ENCODE measurements around the gene GALNS. TPM values are rescaled to one million over a fixed set of nuclear protein-coding genes. Genes with fewer than 3 reads are reported as not detected.

The GALNS gene
- total and polyA plus RNA-seq, 2 donors (not counting 3 experiments of a cell fraction or from before 2014, with no cell fraction given), result 21.8 to 40.2 TPM

DNA sequence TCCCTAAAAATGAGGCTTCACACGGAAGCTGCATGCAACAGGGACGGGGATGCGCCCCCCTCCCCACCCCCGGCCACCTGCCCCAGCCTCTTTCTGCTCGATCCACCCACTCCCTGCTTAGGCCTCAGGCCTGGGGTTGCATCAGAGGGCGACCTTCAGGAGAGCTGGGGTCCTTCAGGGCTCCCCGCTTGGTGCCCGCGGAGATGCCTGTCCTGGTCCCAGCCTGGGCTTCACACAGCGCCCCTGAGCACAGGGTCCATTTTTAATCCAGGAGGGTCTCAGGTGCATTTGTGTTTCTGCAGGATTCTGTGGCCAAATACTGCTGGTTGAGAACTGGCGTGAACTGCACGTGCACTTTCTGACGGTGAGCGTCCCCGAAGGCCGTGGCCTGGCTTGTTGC is 37.6 kb downstream of the GALNS start:
- no peaks in the 10 kb centered on the region for H4K20me1 ChIP-seq (replicated peaks; ENCODE audit: control insufficient read depth, extremely low read depth, insufficient read depth, low read length)
- no peak overlapping the region for H3K9ac ChIP-seq (replicated peaks; ENCODE audit: extremely low read depth, insufficient read depth, low read length)
- no peak overlapping the region for H2AFZ ChIP-seq (ENCODE audit: low read depth, low read length)
- FAIRE-seq (no peak), DNase-seq (ENCODE audit: low read depth, low spot score) (no peak)
- CTCF ChIA-PET, result interaction anchor here (0.7 to 2.5 kb wide), 3 partner anchors 39 to 162 kb away, joined by 3 to 11 read pairs (median 3); no protein-coding TSS in a partner anchor
- BruUV-seq (replicated peaks), result no TSS peak
- H3K4me3 ChIP-seq (replicated peaks in 1 of 3; ENCODE audit: insufficient read depth in 1 of 3, low read depth in 1 of 3, low read length in 3 of 3), result no peak overlapping the region
- H3K36me3 ChIP-seq (ENCODE audit: control insufficient read depth in 2 of 2, extremely low read depth in 1 of 2, insufficient read depth in 2 of 2, low read length in 2 of 2), result peaks cover 0 to 3% of the 10 kb centered on the region in 2 experiments
- no peaks in the 10 kb centered on the region for H3K27me3 ChIP-seq (ENCODE audit: control insufficient read depth in 2 of 2, insufficient read depth in 2 of 2, low read length in 2 of 2)
- dilution Hi-C loops (cut with MboI; ENCODE audit: extremely low pct_ligation_motif_present, low sequenced_read_pairs), result no loop called here
- intact Hi-C loops (cut with micrococcal nuclease), result no loop called here
- POLR2A ChIA-PET, result no interaction called here
- H3K4me1 ChIP-seq (ENCODE audit: control insufficient read depth, extremely low read depth, insufficient read depth, low read length), result no peaks in the 10 kb centered on the region
- no peaks in the 10 kb centered on the region for H3K9me3 ChIP-seq (replicated peaks; ENCODE audit: control insufficient read depth, insufficient read depth, low read length)
- H3K9me1 ChIP-seq (replicated peaks; ENCODE audit: control insufficient read depth, extremely low read depth, insufficient read depth, low read length), result no peaks in the 10 kb centered on the region
- no peak overlapping the region for H3K4me2 ChIP-seq (ENCODE audit: insufficient read depth, low read length)
- no peaks in the 10 kb centered on the region for H3K79me2 ChIP-seq (ENCODE audit: control insufficient read depth, insufficient read depth, low read length)
- no peak for TF ChIP-seq JUN (IDR thresholded peaks at IDR 0.05; ENCODE audit: borderline replicate concordance, insufficient read depth, insufficient read length, low read depth)
- no peak for TF ChIP-seq POLR2A (IDR thresholded peaks at IDR 0.05; ENCODE audit: low read depth, low read length)
- TF ChIP-seq FOS (IDR thresholded peaks at IDR 0.05; ENCODE audit: borderline replicate concordance, insufficient read depth, low read length), result no peak
- no peak for TF ChIP-seq POLR2AphosphoS5 (IDR thresholded peaks at IDR 0.05; ENCODE audit: insufficient read depth, low read depth, low read length)
- no peak for TF ChIP-seq CTCF (IDR thresholded peaks at IDR 0.05; ENCODE audit: extremely low read depth in 1 of 2, insufficient read depth in 1 of 2, low read depth in 1 of 2, low read length in 2 of 2)
- TF ChIP-seq GATA2 (IDR thresholded peaks at IDR 0.05; ENCODE audit: insufficient read depth, insufficient read length, low read depth, low read length), result no peak
- TF ChIP-seq MYC (IDR thresholded peaks at IDR 0.05; ENCODE audit: low read depth, low read length), result no peak
- TF ChIP-seq EZH2 (IDR thresholded peaks at IDR 0.05; ENCODE audit: borderline replicate concordance, low read depth, low read length, severe bottlenecking), result no peak
- no peak for TF ChIP-seq MAX (IDR thresholded peaks at IDR 0.05; ENCODE audit: insufficient read depth, insufficient read length)
- no peak overlapping the region for H3K27ac ChIP-seq (ENCODE audit: insufficient read depth, low read depth, low read length)
